ENCODE measurements around the gene NPFFR1. TPM values are rescaled to one million over a fixed set of nuclear protein-coding genes. Genes with fewer than 3 reads are reported as not detected.

Gene NPFFR1
- total and polyA plus RNA-seq, 2 donors = 0.05 to 0.21 TPM

GRCh38 chr10:70306886-70307520 lies 23.2 kb upstream of the NPFFR1 start:
- 98% methylated on average over 5 of the region's 5 CpGs for WGBS
- Histone ChIP-seq H3K9me3 (ENCODE audit: control insufficient read depth in 2 of 2, insufficient read depth in 1 of 2, low read length in 1 of 2) (no peaks in the 10 kb centered on the region), H3K36me3 (ENCODE audit: control insufficient read depth in 2 of 2, insufficient read depth in 2 of 2, low read length in 1 of 2) (no peaks in the 10 kb centered on the region), H3K27ac (ENCODE audit: low read depth in 1 of 2, low read length in 1 of 2) (no peak overlapping the region), H3K27me3 (ENCODE audit: control insufficient read depth in 2 of 2, insufficient read depth in 1 of 2, low read length in 1 of 2) (no peaks in the 10 kb centered on the region), H3K4me3 (ENCODE audit: low read length in 2 of 2) (no peak overlapping the region), H3K4me1 (ENCODE audit: control insufficient read depth in 2 of 2, insufficient read depth in 2 of 2, low read length in 2 of 2) (no peaks in the 10 kb centered on the region)
- no peak for DNase-seq (ENCODE audit: low read depth in 6 of 9, low spot score in 9 of 9)

DNA sequence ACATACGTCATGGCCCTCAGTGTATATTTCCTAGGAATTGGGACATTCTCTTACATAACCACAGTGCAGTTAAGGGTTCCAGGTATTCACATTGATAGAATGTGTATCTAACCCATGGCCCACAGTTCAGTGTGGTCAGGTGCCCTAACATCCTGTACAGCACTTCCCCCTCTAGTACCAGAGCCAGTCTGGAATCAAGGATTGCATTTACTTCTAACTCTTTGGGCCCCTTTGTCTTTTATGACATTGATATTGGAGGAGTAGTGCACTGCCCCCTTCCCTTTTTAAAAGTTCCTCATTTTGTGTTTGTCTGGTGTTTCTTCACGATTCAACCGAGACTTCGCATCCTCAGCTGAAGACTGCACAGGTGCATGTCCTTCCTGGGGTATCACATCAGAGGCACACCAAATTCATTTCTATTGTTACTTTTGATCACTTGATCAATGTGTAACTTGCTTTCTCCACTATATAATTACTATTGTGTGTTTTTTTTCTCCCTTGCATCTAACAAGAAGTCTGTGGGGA lies 22.4 kb upstream of the NPFFR1 start:
- Histone ChIP-seq H3K36me3 (ENCODE audit: control insufficient read depth in 2 of 2, insufficient read depth in 2 of 2, low read length in 1 of 2) (peaks cover 0 to 3% of the 10 kb centered on the region in 2 donors), H3K4me3 (ENCODE audit: low read length in 2 of 2) (no peak overlapping the region), H3K27ac (ENCODE audit: low read depth in 1 of 2, low read length in 1 of 2) (no peak overlapping the region), H3K27me3 (ENCODE audit: control insufficient read depth in 2 of 2, insufficient read depth in 1 of 2, low read length in 1 of 2) (no peaks in the 10 kb centered on the region), H3K4me1 (ENCODE audit: control insufficient read depth in 2 of 2, insufficient read depth in 2 of 2, low read length in 2 of 2) (no peaks in the 10 kb centered on the region), H3K9me3 (ENCODE audit: control insufficient read depth in 2 of 2, insufficient read depth in 1 of 2, low read length in 1 of 2) (no peaks in the 10 kb centered on the region)
- WGBS = 67% methylated on average over 4 of the region's 4 CpGs
- DNase-seq (ENCODE audit: low read depth in 6 of 9, low spot score in 9 of 9) = no peak

- Histone ChIP-seq H3K9me3 (ENCODE audit: control insufficient read depth in 2 of 2, insufficient read depth in 1 of 2, low read length in 1 of 2) (no peaks in the 10 kb centered on the region), H3K4me1 (ENCODE audit: control insufficient read depth in 2 of 2, insufficient read depth in 2 of 2, low read length in 2 of 2) (no peaks in the 10 kb centered on the region), H3K27me3 (ENCODE audit: control insufficient read depth in 2 of 2, insufficient read depth in 1 of 2, low read length in 1 of 2) (no peaks in the 10 kb centered on the region), H3K27ac (ENCODE audit: low read depth in 1 of 2, low read length in 1 of 2) (no peak overlapping the region), H3K4me3 (ENCODE audit: low read length in 2 of 2) (no peak overlapping the region), H3K36me3 (ENCODE audit: control insufficient read depth in 2 of 2, insufficient read depth in 2 of 2, low read length in 1 of 2) (peaks cover 0 to 10% of the 10 kb centered on the region in 2 donors)
- DNase-seq (ENCODE audit: low read depth in 6 of 9, low spot score in 9 of 9) = no peak
- WGBS = 97% methylated on average over 2 of the region's 2 CpGs
Observed at GRCh38 chr10:70303730-70304129, 19.9 kb upstream of the NPFFR1 start.

DNA sequence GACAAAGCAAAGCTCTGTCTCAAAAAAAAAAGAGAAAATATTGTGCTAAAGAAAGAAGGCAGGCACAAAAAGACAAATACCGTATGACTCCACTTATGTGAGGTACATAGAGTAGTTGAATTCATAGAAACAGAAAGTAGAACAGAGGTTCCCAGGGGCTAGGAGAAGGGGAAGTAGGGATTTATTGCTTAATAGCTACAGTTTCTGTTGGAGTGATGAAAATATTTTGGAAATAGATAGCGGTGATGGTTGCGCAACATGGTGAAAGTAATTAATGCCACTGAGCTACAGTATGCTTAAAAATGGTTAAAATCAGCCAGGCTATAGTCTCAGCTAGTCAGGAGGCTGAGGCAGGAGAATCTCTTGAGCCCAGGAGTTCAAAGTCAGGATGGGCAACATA lies 18.5 kb upstream of the NPFFR1 start:
- Histone ChIP-seq H3K36me3 (ENCODE audit: control insufficient read depth in 2 of 2, insufficient read depth in 2 of 2, low read length in 1 of 2) (peaks cover 0 to 10% of the 10 kb centered on the region in 2 donors), H3K27me3 (ENCODE audit: control insufficient read depth in 2 of 2, insufficient read depth in 1 of 2, low read length in 1 of 2) (no peaks in the 10 kb centered on the region), H3K4me3 (ENCODE audit: low read length in 2 of 2) (no peak overlapping the region), H3K9me3 (ENCODE audit: control insufficient read depth in 2 of 2, insufficient read depth in 1 of 2, low read length in 1 of 2) (no peaks in the 10 kb centered on the region), H3K27ac (ENCODE audit: low read depth in 1 of 2, low read length in 1 of 2) (no peak overlapping the region), H3K4me1 (ENCODE audit: control insufficient read depth in 2 of 2, insufficient read depth in 2 of 2, low read length in 2 of 2) (no peaks in the 10 kb centered on the region)
- peak in 1 of 9 donors; percentile 28 for DNase-seq (ENCODE audit: low read depth in 6 of 9, low spot score in 9 of 9)
- WGBS = 75% methylated on average over 3 of the region's 3 CpGs

DNA sequence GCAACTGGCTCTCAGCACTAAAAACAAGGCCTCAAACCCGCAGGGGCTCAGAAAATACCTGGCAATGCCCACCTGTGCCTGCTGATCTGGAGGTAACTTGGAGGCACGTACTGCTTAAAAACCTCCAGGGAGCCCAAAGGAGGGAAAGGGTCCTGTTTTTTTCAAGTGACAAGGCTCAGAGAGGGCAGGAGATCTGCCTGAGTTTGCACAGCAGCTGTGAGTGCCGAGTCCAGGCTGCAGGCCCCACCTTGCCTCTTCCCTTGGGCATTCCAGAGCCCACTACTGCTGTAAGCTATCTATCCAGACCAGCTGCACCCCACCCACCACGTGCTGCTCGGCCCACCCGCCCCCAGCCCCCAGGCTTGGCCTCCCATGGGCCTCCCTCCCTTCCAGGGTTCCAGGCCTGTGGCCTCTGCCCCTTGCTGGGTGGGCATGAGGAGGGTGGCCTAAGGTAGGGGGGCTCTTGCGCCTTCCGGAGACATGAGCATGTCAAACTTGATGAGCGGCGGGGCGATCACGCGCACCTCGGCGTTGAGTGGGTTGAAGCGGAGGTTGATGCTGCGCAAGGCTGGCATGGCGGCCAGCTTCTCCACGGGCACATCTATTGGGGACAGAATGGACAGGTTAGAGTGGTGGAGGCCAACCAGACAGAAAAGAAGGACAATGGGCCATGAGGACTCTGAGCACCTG lies 17.2 kb upstream of the NPFFR1 start:
- Histone ChIP-seq H3K9me3 (ENCODE audit: control insufficient read depth in 2 of 2, insufficient read depth in 1 of 2, low read length in 1 of 2) (no peaks in the 10 kb centered on the region), H3K27me3 (ENCODE audit: control insufficient read depth in 2 of 2, insufficient read depth in 1 of 2, low read length in 1 of 2) (no peaks in the 10 kb centered on the region), H3K4me3 (ENCODE audit: low read length in 2 of 2) (no peak overlapping the region), H3K27ac (ENCODE audit: low read depth in 1 of 2, low read length in 1 of 2) (no peak overlapping the region), H3K4me1 (ENCODE audit: control insufficient read depth in 2 of 2, insufficient read depth in 2 of 2, low read length in 2 of 2) (no peaks in the 10 kb centered on the region), H3K36me3 (ENCODE audit: control insufficient read depth in 2 of 2, insufficient read depth in 2 of 2, low read length in 1 of 2) (peaks cover 0 to 10% of the 10 kb centered on the region in 2 donors)
- no peak for DNase-seq (ENCODE audit: low read depth in 6 of 9, low spot score in 9 of 9)
- 98% methylated on average over 19 of the region's 19 CpGs for WGBS

- Histone ChIP-seq H3K9me3 (ENCODE audit: control insufficient read depth in 2 of 2, insufficient read depth in 1 of 2, low read length in 1 of 2) (no peaks in the 10 kb centered on the region), H3K27me3 (ENCODE audit: control insufficient read depth in 2 of 2, insufficient read depth in 1 of 2, low read length in 1 of 2) (no peaks in the 10 kb centered on the region), H3K4me1 (ENCODE audit: control insufficient read depth in 2 of 2, insufficient read depth in 2 of 2, low read length in 2 of 2) (no peaks in the 10 kb centered on the region), H3K27ac (ENCODE audit: low read depth in 1 of 2, low read length in 1 of 2) (no peak overlapping the region), H3K4me3 (ENCODE audit: low read length in 2 of 2) (no peak overlapping the region), H3K36me3 (ENCODE audit: control insufficient read depth in 2 of 2, insufficient read depth in 2 of 2, low read length in 1 of 2) (peaks cover 0 to 10% of the 10 kb centered on the region in 2 donors)
- 98% methylated on average over 6 of the region's 6 CpGs for WGBS
- DNase-seq (ENCODE audit: low read depth in 6 of 9, low spot score in 9 of 9) = no peak
Observed at GRCh38 chr10:70300461-70300860, 16.7 kb upstream of the NPFFR1 start.

- DNase-seq (ENCODE audit: low read depth in 6 of 9, low spot score in 9 of 9) = no peak
- H3K4me1 ChIP-seq (ENCODE audit: control insufficient read depth in 2 of 2, insufficient read depth in 2 of 2, low read length in 2 of 2) = no peaks in the 10 kb centered on the region
- no peak overlapping the region for H3K4me3 ChIP-seq (ENCODE audit: low read length in 2 of 2)
- no peaks in the 10 kb centered on the region for H3K9me3 ChIP-seq (ENCODE audit: control insufficient read depth in 2 of 2, insufficient read depth in 1 of 2, low read length in 1 of 2)
- WGBS = 98% methylated on average over 7 of the region's 7 CpGs
- peaks cover 0 to 10% of the 10 kb centered on the region in 2 donors for H3K36me3 ChIP-seq (ENCODE audit: control insufficient read depth in 2 of 2, insufficient read depth in 2 of 2, low read length in 1 of 2)
- H3K27me3 ChIP-seq (ENCODE audit: control insufficient read depth in 2 of 2, insufficient read depth in 1 of 2, low read length in 1 of 2) = no peaks in the 10 kb centered on the region
- no peak overlapping the region for H3K27ac ChIP-seq (ENCODE audit: low read depth in 1 of 2, low read length in 1 of 2)
Observed at GRCh38 chr10:70299876-70300275, 16.1 kb upstream of the NPFFR1 start.

GRCh38 chr10:70298393-70298792 lies 14.6 kb upstream of the NPFFR1 start:
- H3K4me3 ChIP-seq (ENCODE audit: low read length in 2 of 2) = no peak overlapping the region
- H3K27me3 ChIP-seq (ENCODE audit: control insufficient read depth in 2 of 2, insufficient read depth in 1 of 2, low read length in 1 of 2) = no peaks in the 10 kb centered on the region
- DNase-seq (ENCODE audit: low read depth in 6 of 9, low spot score in 9 of 9) = no peak
- H3K36me3 ChIP-seq (ENCODE audit: control insufficient read depth in 2 of 2, insufficient read depth in 2 of 2, low read length in 1 of 2) = peaks cover 0 to 10% of the 10 kb centered on the region in 2 donors
- H3K9me3 ChIP-seq (ENCODE audit: control insufficient read depth in 2 of 2, insufficient read depth in 1 of 2, low read length in 1 of 2) = no peaks in the 10 kb centered on the region
- H3K27ac ChIP-seq (ENCODE audit: low read depth in 1 of 2, low read length in 1 of 2) = no peak overlapping the region
- H3K4me1 ChIP-seq (ENCODE audit: control insufficient read depth in 2 of 2, insufficient read depth in 2 of 2, low read length in 2 of 2) = no peaks in the 10 kb centered on the region
- 85% methylated on average over 5 of the region's 5 CpGs for WGBS

- Histone ChIP-seq H3K4me1 (ENCODE audit: control insufficient read depth in 2 of 2, insufficient read depth in 2 of 2, low read length in 2 of 2) (no peaks in the 10 kb centered on the region), H3K27ac (ENCODE audit: low read depth in 1 of 2, low read length in 1 of 2) (no peak overlapping the region), H3K9me3 (ENCODE audit: control insufficient read depth in 2 of 2, insufficient read depth in 1 of 2, low read length in 1 of 2) (no peaks in the 10 kb centered on the region), H3K27me3 (ENCODE audit: control insufficient read depth in 2 of 2, insufficient read depth in 1 of 2, low read length in 1 of 2) (no peaks in the 10 kb centered on the region), H3K4me3 (ENCODE audit: low read length in 2 of 2) (no peak overlapping the region), H3K36me3 (ENCODE audit: control insufficient read depth in 2 of 2, insufficient read depth in 2 of 2, low read length in 1 of 2) (peaks cover 0 to 10% of the 10 kb centered on the region in 2 donors)
- no peak for DNase-seq (ENCODE audit: low read depth in 6 of 9, low spot score in 9 of 9)
- 77% methylated on average over 5 of the region's 5 CpGs for WGBS
Observed at GRCh38 chr10:70297224-70297623, 13.4 kb upstream of the NPFFR1 start.

Measured in thymus (tissue), 11 donors.